LHCN-M2 (cell line): ENCODE measurements around the gene TMEM131. TPM values are rescaled to one million over a fixed set of nuclear protein-coding genes. Genes with fewer than 3 reads are reported as not detected.
"Not testable (repeated sequence)": the region's sequence is repeated elsewhere in the genome, so short reads cannot be mapped to it uniquely, and the experiment has no call there.

Source experiments
- DNase-seq: peaks from one replicate; pipeline ENCODE4 v3.0.0-alpha.2; 2012; ENCODE audit warnings: low read depth
- polyA plus RNA-seq: library from polyadenylated mRNA; unstranded; fragments of >200 nt; gene quantifications from one replicate; pipeline ENCODE4 v1.2.1, GENCODE V29; 2012; ENCODE audit warnings: missing spikeins
- total RNA-seq: library from RNA; depleted of rRNA; stranded (reverse); fragments of >200 nt; gene quantifications from 2 replicates; pipeline ENCODE4 v1.2.3, GENCODE V29; 2014; rRNA removed

TMEM131 gene
- total RNA-seq = 32.6 and 45.9 TPM in 2 replicates
- 14.5 TPM for polyA plus RNA-seq

GRCh38 chr2:97995734-97996624 lies at the start of gene TMEM131:
TSS of gene TMEM131 (minus strand) at chr2:97995948. CDS start at chr2:97995662, 286 bp downstream.
- DNase-seq = peak; percentile 91

- DNase-seq = not testable (repeated sequence)
Measured at GRCh38 chr2:98044730-98045129, 49.0 kb upstream of the TMEM131 start.

GRCh38 chr2:98043101-98043500 lies 47.4 kb upstream of the TMEM131 start:
- no peak for DNase-seq

- DNase-seq = no peak
Measured at GRCh38 chr2:98040331-98040939, 44.7 kb upstream of the TMEM131 start.

GRCh38 chr2:98039085-98039756 lies 43.5 kb upstream of the TMEM131 start:
- no peak for DNase-seq

- DNase-seq = no peak
Measured at GRCh38 chr2:98037666-98038336, 42.1 kb upstream of the TMEM131 start.

- DNase-seq = no peak
Measured at GRCh38 chr2:98037206-98037605, 41.5 kb upstream of the TMEM131 start.

GRCh38 chr2:98036349-98037000 lies 40.7 kb upstream of the TMEM131 start:
- DNase-seq = no peak

- no peak for DNase-seq
Measured at GRCh38 chr2:98034745-98035144, 39.0 kb upstream of the TMEM131 start.

- no peak for DNase-seq
Measured at GRCh38 chr2:98032086-98032485, 36.3 kb upstream of the TMEM131 start.

GRCh38 chr2:98029718-98030222 lies 34.0 kb upstream of the TMEM131 start:
- peak; percentile 17 for DNase-seq

- no peak for DNase-seq
Measured at GRCh38 chr2:98028931-98029717, 33.4 kb upstream of the TMEM131 start.

- DNase-seq = peak; percentile 61
Measured at GRCh38 chr2:98028101-98028561, 32.4 kb upstream of the TMEM131 start.

GRCh38 chr2:98027538-98027937 lies 31.8 kb upstream of the TMEM131 start:
- no peak for DNase-seq

- DNase-seq = peak; percentile 21
Measured at GRCh38 chr2:98026927-98027522, 31.3 kb upstream of the TMEM131 start.

GRCh38 chr2:98026292-98026691 lies 30.5 kb upstream of the TMEM131 start:
- DNase-seq = no peak

GRCh38 chr2:98025481-98026037 lies 29.8 kb upstream of the TMEM131 start:
- no peak for DNase-seq

GRCh38 chr2:98022067-98022466 lies 26.3 kb upstream of the TMEM131 start:
- not testable (repeated sequence) for DNase-seq
